GM21367 (cell line): ENCODE measurements around the gene SERP2.
"Not testable (repeated sequence)": the region's sequence is repeated elsewhere in the genome, so short reads cannot be mapped to it uniquely, and the experiment has no call there.

Experiments
- ATAC-seq: cut with Tn5 transposase; IDR thresholded peaks from one replicate; pipeline ENCODE4 v1.9.1; 2021; ENCODE audit not compliant: unreplicated experiment

SERP2 gene

DNA sequence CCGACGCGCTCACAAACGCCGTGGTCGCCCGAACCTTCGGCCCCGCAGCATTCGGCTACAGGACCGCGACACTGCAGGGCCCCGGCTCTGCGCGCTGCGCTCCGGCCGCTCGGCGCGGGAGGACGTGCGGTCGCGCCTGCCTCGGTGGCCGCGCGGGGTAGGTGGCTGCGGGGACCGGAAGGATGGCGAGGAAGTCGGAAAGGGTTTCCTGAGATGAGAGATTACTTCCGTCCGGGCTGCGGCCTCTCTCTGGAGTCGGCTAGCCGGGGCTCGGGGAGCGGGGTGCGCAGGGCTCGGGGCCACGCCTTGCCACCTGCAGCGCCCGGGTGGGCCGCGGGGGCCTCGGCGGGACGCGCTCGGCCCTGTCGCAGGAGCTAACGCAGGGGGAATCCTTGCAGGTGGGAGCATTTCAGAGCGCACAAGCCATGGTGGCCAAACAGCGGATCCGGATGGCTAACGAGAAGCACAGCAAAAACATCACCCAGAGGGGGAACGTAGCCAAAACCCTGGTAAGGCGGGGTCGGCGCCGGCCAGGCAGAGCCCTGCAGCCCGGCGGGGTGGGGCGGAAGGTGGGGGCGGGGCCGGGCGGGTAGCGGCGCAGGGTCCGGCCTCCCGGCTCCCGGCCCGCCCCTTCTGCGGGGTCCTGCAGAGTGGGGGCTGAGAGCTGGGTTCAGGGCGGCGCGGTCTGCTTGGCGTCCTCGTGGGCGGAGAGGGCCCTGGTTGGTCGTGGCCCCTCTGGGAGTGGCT lies at the start of gene SERP2:
Gene SERP2 (plus strand): TSS at position 224 of the 747 bp plus-strand sequence. CDS start 202 bp downstream, at position 426.
- no peak for ATAC-seq

DNA sequence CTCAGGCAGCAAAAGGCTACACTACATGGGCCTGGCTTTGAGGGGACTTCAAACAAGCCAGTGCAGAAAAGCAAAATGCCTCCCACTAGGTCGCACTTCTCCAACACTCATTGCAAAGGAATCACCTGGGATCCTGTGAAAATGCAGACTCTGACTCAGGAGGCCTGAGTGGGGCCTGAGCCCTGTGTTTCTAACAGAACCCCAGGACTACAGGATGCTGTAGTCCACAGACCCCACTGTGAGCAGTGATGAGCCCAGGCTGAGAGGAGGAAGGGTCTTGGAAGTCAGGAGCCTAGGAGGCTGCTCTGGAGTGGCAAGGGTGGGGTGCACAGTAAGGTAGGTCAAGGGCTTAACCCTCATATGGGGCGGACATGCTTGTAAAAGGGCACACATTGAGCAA lies 46.7 kb upstream of the SERP2 start:
- no peak for ATAC-seq

DNA sequence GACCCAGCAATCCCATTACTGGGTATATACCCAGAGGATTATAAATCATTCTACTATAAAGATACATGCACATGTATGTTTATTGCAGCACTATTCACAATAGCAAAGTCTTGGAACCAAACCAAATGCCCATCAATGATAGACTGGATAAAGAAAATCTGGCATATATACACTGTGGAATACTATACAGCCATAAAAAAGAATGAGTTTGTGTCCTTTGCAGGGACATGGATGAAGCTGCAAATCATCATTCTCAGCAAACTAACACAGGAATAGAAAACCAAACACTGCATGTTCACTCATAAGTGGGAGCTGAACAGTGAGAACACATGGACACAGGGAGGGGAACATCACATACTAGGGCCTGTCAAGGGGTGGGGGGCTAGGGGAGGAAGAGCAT lies 44.6 kb upstream of the SERP2 start:
- not testable (repeated sequence) for ATAC-seq

DNA sequence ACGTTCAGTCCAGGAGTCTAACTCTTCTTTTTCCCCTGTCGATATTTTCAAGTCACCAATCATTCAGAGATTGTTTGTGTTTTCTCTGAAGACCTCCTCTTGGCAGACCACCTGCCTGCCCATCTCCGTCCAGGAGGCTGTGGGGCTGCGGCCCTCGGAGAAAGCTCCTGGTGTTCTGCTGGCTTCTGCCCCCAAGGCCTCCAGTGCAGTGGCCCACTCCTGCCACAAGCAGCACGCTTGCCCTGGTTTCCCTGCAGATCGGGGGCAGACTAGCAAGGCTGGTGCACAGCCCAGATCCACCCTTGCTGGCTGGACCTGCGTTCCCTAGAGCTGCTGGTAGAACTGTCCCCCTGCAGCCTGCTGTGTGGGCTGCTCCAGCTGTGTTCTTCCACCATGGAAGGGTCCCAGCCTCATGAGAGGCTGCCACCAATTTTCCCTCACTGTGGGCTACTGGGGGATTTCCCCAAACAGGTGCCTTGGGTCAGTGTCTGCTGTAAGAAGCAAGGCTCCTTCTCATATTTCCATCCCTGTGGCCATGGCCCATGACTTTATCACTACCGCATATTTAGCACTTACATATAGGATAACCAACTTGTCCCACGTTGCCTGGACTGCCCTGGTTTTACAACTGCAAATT lies 43.6 kb upstream of the SERP2 start:
- no peak for ATAC-seq

DNA sequence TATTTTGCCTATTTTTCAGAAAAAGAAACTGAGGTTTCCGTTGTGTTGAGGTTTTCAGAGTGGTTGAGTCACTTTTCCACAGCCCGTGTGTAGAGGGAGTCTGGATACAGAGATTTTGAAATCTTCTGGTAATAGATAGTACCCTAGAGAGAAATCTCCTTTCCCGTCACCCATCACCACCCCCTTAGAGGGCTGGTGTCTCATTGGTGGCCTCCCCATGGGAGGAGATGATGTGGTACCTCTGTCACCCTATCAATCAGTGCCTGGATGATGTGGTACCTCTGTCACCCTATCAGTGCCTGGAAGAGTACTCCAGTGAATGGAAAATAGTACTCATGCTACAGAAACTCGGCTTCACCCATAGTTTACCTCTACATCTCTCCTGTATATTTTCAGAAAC lies 42.2 kb upstream of the SERP2 start:
- ATAC-seq, result no peak

DNA sequence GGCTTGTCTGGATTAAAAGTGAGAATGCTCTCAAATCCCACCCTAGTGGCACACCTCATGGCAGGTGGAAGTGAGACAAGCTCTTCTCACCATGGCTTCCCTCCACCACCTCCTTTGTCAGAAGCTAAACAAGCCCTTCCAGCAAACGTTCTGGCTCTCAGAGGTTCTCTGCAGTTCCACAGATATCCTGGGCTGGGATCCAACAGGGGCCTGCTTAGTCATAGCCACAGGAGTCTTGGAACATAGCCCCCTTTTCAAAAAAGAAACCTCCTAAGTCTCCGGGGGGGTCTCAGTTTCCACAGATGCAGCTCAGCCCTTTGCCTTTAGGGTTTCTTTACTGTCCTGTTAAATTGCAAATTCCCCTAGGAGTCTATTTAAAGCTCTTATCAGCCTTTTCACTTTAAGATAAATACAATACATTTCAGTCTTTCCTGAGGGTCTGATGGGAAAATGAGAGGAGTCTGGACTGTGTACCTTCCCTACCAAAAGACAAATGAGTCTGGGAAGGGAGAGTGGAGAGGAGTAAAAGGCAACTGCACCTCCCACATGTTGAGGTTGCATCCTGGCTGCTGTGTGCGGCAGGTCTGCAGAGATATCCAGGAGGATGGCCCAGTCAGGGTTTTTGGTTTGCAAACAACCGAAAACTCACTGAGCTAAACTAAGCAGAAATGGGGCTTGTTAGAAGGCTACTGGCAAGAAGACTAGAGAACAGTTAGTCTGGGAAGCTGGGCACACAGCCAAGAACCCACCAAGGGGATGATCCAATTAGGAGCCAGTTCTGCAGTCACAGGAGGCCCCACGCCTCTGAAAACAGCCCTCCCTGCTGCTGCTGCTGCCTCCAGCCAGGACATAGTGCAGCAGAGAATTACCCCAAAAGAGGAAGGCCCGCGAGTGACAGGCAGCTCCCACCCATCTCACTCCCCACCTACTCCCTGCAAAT lies 41.4 kb upstream of the SERP2 start:
- ATAC-seq, result no peak

DNA sequence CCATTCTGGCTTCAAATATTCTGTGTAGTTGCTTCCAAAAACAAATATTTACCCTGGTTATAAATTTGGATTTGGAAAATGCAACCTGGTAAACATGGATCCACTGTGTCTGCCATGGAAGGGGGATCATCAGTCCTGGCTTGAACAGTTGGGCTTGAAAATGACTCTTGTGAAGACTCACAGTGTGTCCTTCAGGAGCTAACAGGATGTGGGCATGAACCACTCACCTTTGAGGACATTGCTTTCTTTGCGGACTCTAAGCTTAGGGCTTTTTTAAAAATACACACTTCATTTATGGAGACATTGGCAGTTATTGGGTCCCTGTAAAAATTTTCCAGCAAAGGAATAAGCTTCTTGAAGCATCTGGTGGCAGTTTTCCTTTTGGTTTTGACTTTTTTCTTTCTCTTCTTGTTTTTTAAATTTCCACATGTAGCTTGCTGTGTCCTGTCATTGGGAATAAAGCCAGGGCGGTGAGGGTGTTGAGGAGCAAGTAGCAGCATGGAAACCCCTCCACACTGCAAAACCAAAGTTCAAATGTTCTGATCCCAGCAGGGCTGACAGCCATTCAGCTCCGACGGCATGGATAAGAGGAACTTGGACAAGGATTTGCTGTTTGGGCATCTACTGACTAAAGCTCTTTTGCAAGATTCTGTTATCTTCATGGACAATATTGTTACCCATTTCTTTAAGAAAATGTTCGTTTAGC lies 39.5 kb upstream of the SERP2 start:
- ATAC-seq, result no peak

DNA sequence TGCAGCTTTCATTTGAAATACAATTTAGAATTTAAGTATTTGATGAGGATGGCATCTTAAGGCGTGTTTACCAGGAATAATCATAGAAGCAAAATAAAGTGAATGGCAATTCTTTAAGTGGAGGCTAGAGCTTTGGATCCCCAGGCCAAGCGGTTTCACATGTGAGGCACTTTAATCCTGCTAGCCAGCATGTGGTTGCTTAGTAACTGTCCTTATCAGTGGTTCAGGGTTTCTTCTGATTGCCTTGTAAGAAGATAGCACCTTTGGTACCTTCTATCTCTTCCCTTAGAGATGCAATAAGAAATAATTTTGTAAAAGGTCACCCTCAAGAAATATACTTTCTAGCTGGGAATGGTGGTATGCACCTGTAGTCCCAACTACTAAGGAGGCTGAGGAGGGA lies 38.9 kb upstream of the SERP2 start:
- no peak for ATAC-seq

DNA sequence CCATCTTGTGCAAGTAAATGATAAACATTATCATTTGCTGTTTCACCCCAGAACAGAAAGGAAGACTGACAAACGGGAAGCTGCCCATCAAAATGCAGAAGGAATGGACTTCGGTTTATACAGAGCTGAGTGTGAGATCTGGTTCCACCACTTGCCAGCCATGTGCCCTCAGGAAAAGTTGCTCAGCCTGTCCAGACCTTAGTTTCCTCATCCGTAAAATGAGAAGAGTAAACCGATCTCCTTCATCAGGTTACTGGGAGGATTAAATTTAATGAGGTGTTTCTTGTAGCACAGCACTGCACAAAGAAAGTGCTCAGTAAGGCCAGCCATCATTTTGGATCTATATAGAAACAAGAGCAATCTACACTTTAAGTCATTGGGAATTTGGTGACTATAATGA lies 36.7 kb upstream of the SERP2 start:
- ATAC-seq, result no peak

DNA sequence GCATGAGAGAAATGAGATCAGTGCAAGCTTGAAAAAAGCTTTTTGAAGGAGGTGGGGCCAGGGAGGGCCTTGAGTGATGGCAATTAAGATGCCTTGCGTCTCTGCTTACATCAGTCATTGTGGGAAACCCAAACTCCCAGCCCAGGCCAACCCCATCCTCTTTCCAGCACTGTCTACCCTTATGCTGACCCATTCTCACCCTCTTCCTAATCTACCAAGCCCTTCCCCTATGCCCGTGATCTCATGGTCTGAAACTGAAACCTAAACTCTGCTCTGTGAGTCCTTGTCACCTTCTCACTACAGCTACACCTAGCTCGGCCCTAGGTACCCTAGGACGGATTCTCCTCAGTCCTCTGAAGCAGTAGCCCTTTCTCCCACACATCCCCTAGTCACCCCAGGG lies 36.0 kb upstream of the SERP2 start:
- no peak for ATAC-seq

DNA sequence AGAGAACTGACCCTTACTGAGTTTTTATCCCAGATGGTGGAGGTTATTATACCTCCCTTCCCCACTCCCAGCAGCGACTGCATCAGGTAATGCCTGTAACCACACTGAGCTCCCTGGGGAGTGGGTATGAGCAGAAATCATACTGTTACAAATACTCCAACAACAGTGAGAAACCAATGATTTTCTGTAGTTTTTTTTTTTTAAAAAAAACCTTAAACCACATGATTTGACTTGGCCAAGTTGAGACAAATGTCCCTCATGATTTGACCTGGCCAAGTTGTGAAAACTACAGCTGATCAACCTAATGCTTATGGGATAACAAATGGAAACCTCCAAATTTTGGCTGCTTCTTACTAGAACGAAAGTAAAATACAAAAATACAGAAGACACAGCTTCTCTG lies 33.1 kb upstream of the SERP2 start:
- no peak for ATAC-seq

DNA sequence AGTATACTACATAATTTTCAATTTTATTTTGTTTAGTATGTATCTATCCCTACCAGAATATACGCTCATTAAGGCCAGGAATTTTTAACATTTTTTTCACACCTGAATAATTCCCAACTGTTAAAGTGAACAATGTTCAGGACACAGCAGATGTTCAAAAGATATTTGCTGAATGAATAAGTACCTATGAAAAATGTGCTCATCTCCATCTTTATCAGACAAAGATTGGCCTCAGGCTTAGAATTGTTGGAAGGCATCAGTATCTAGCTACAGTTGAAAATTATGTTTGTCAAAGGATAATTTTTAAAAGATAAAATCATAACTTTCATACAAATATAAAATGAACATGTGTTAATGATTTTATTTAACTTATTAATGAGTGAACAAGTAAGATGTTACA lies 30.9 kb upstream of the SERP2 start:
- ATAC-seq, result no peak

DNA sequence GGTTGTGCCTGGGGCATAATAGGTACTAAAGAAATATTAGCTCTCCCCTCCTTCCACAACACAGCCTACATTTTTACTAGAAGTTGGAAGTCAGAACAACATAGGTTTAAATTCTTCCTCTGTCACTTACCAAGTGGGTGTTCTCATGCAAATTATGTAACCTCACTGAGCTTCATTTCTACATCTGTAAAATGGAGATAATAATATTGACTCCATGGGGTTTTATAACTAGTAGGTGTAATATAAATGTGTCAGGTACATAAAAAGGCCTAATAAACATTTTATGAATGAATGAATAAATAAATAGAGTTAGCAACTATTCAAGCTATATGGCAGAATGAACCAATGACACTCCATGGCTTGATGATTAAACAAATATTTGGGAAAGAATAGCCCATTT lies 27.1 kb upstream of the SERP2 start:
- no peak for ATAC-seq

DNA sequence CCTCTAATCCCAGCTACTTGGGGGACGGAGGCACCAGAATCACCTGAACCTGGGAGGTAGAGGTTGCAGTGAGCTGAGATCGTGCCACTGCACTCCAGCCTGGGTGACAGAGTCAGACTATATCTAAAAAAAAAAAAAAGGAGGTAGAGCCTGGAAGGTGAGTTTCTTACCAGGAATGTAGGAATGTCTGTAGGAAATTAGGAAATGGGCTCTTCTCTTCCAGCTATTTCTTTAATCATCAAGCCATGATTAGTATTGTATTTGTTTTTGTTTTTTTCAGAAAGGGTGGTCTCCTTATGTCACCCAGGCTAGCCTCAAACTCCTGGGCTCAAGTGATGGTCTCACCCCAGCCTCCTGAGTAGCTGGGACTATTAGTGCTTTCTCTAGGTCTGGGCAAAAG lies 26.3 kb upstream of the SERP2 start:
- no peak for ATAC-seq

DNA sequence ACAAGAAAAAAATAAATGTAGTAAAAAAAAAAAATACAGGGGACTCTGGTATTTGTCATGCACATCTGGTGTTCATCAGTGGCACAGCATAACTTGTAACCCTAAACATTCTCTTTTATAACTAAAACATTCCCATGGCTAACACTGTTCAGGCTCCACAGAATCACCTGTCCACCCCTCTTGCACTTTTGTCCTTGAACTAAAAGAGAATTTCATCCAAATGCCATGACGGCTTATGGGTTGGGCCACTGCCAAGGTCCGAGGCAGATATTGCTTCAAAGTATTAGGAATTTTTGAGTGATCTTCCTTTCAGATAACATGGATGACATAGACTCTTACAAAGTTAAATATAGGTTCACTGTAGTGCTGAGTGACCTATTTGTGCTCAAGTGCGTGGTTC lies 25.7 kb upstream of the SERP2 start:
- ATAC-seq, result no peak

DNA sequence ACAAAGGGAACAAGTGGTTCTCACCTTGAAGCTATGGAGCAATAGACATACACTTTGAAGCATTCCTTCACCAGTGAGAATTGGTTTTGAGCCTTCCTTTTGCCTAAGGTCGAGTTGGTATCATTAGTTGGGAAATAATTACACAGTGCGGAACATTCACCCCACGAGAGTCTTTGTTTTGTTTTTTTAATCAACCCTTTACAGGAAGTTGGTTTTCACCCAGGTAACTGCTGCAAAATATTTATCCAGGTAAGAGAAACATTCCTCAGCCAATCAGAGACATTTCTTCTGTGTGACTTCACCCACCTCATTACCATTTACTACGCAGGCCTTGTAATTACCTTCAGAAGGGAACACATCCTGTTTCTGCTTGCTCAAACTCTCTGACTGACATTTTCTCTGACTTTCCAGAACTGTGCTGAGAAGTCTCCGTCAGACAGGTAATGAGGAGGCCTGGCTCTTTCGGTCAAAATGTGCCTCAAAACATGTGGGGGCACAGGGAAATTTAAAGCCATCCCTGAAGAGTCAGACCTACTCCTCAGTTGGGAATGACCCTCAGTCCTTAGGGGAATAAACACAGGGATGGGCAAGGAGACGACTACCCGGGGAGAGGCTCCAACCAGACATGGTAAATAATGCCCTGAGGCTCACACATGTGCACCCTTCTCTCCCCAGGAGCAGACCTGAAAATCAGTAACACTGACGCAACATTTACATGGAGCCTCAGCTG lies 22.7 kb upstream of the SERP2 start:
- ATAC-seq, result no peak

DNA sequence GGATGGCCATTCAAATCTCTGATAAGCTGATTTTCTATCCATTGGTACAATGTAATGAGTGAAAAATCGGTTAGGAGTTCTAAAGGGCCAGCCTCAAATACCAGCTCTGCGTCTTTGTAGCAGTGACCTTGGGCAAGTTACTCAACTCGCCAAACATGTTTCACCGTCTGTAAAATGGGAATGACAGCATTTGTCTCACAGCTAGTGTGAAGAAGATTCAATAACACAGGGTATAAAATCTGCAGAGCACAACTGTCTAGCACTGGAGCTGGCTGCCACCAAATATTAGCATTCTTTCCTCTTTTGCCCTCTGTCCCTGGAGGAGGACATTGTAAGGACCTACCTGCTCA lies 22.1 kb upstream of the SERP2 start:
- ATAC-seq, result no peak

DNA sequence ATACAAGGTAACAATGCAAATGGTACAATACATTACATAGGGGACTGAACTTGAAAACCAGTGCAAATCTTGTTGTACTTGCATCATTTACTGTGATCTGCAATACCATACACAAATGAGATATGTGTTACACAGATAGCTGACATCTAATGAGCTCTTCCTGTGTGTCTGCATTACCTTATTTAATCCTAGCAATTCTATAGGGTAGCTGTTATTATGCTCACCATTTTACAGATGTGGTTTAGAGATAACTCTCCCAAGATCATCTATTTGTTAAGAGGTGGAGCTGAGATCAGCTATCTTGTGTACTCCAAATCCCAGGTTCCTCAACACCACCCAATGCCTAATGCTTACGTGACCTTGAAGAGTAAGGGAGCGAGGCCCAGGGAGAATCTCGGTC lies 21.4 kb upstream of the SERP2 start:
- no peak for ATAC-seq

DNA sequence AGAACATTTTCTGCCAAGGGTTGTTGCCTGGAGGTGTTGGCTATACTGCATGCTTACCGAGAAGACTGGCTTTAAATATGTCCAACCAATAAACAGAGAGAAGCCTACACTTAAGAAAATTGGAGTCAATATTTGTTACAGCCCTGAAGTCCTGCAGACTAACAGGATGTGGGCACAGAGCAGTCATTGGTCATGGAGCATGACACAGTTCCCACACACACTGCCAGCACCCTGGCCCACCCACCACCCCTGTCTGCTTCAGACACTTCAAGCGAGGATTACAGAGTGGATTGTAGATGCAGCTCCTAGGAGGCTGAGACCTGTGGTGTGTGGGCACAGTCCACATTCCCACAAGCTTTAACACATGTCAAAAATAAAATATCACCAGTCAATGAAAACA lies 21.0 kb upstream of the SERP2 start:
- ATAC-seq, result no peak

DNA sequence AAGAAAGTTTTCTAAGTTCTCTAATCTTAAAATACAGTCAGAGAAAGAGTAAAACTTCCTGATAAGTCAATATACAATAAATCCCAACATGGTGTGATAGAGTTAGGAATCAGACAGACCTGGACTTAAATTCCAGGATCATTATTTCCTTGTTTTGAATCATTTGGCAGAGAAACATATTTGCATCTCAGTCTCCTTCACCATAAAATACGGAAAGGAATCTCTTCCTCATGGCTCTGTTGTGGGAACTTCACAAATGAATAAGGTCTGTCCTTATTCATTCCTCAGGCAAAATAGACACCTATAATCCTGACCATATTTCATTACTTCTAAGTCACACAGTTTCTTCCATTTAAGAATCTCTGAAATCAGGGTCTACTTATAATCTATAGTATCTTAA lies 19.3 kb upstream of the SERP2 start:
- no peak for ATAC-seq

DNA sequence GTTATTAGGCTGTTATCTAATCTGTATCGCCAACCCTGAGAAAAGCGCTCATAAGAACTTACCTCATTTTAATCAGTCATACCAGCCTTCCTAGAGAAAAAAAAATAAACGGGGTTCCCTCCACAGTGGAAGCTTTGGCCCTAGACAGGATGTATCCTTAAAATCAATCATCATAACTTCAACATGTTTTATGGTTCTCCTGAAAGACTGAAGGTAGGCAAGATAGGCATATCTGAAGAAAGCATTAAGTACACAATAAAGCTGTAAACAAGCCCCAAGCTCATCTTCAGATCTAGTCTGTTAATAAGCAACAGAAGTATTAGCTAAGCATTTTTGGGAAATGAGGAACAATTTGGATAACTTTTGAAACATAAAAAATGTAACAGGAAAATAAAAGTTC lies 18.7 kb upstream of the SERP2 start:
- no peak for ATAC-seq
